CD4-positive, alpha-beta T cell treated with Interferon alpha-2 for 1 hour (primary cell): ENCODE results near the gene SLC38A10.
A peak's percentile ranks its signal among the peaks of the same experiment; 100 is the strongest.
"Not testable (repeated sequence)": the region's sequence is repeated elsewhere in the genome, so short reads cannot be mapped to it uniquely, and the experiment has no call there.

Source experiments
- DNase-seq, 2 donors: peaks; one replicate each; pipeline ENCODE4 v3.0.0-alpha.2; 2020 to 2022

Gene SLC38A10

DNA sequence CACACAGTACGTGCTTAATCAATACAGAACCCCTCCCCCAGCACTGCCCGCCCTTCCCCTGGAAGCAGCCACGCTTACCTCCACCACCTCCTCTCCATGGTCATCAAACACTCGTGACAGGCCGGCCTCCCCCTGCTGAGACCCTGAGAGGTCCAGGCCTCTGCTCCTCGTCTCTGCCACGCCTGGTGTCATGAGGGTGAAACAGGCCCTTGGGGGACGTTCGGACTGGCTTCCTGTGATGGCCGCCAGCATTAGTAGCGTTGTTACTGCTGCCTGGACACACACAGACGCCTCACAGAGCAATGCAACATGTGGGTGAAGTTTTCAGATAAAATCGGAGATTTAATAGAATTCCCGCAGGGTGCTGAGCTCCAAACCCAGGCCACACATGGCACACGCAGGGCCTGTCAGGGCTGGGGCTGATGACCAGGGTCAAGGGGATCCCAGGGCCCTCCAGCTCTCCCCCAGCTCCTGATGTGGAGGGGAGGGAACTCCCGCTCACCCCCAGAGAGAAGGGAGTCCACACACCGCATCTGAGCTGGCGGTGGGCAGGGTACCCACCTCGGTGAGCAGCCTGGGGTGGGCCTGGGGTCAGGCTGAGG, 15.9 kb upstream of the SLC38A10 start:
- no peak for DNase-seq

DNA sequence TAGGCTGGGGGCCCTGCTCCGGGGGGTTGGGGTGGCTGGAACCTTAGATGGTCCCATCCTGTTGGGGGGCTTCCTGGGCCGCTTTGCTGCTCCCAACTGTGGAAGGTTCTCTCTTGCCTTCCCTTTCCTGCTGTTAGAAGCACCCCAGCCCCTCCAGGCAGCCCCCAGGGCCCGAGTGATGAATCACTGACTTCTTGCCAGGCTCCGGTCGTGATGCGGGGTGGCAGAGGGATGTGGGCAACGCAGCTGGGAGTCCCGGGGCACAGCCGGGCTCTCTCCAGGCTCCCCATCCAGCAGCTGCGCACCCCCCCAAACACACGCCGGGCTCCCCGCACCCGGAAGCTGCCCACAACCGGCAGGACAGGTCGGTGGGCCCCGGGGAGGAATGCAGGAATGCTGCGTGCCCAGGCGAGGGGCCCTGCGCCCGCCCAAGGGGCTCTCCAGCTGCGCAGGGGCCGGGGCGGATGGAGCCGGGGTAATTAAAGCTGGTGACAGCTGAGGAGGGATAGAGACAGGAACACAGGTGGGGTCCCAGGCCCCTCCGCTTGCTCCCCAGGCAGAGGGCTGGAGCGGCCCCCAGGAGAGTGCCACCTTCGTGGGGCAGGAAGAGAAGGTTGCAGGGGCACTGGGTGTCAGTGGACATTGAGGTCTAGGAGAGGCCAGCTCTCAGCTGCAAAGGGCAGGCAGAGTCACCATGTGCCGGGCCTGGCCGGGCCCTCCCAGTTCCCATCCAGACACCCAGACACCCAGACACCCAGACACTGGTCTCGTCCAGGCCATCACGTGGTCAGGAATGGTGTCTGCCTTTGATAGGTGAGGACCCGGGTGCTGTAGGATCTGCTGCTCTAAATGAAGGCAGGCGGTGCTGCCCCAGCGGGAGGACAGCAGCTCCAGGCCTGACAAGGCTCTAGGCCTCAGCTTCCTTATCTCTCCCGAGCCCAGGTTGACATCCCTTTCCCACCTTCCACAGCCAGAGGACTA, 15.0 kb upstream of the SLC38A10 start:
- no peak for DNase-seq

DNA sequence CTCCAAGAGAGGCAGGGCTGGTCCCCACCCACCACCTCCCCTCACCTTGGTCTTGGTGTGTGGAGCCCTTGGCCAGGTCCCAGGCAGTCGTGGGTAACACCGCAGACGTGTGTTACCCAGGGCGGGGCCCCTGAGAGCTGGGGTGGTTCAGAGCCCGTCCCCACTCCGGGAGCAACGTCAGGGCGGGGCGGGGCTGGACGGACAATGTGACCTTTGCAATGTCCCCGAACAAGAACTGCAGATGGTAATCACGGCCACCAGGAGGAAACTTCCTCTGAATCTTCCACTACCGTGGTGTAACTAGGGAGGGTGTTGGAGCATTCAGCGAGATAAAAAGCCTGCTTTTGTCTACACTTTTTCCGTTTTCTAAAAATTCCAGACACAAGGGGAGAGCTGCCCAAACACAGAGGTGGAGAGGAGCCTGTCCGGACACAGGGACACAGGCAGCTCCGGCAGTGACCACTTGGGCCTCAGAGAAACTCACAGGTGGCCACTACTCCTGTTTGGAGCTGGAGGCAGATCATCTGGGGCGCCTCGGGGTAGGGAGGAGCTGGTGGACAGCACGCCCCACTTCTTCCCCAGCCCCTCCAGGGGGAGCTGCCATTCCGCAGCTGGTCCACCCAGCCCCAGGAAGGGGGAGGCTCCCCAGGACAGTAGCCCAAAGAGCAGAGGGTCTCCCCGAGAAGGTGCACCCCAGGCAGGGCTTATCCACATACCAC, 14.2 kb upstream of the SLC38A10 start:
- peak; percentile 43 to 77 for DNase-seq

- DNase-seq, result not testable (repeated sequence)
Observed at GRCh38 chr17:81308784-81309139, 13.7 kb upstream of the SLC38A10 start.

GRCh38 chr17:81307636-81308560, 12.8 kb upstream of the SLC38A10 start:
- no peak for DNase-seq

DNA sequence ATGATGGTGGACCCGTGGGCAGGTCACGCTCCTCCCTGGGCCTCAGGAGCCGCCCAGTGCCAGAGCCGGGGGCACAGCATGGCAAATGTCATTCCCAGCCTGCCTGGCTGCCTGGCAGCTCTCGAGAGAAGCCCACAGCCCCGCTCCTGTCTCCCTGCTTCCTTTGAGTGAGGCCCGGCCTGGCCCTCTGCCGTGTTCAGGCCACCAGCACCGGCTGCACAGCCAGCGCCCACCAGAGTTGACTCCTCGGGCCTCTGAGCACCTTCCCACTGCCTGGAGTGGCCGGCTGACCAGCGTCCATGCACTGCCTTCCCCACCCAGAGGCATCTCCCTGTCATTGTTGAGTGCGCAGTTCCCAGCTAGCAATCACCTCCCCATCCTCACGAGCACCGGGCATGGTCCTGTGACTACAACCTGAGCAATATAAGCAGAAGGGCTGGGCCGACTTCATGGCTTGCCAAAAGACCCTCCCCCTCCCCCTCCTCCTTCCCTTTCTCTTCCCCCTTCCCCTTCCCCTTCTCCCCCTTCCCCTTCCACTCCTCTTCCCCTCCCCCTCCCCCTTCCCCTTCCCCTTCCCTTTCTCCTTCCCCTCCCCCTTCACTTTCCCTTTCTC, 11.9 kb upstream of the SLC38A10 start:
- no peak for DNase-seq

DNA sequence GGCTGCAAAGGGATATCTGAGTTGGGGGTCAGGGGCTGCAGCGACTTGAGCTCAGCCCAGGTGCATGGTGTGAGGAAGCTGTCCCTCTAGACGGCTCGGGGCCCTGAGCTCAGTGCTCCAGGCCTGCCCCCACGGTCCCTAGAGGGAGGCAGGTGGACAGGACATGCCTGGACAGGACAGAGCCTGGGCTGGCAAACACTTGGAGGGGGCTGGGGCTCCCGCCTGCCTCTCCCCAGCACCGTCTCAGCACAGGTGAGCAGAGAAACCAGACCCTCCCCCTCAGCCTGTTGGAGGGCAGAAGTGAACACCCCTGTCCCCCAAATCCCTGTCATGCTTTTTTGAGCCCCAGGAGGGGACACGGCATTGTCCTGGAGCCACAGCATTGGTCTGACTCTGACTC, 11.4 kb upstream of the SLC38A10 start:
- no peak for DNase-seq

GRCh38 chr17:81305051-81305630, 10.0 kb upstream of the SLC38A10 start:
- DNase-seq, result no peak

DNA sequence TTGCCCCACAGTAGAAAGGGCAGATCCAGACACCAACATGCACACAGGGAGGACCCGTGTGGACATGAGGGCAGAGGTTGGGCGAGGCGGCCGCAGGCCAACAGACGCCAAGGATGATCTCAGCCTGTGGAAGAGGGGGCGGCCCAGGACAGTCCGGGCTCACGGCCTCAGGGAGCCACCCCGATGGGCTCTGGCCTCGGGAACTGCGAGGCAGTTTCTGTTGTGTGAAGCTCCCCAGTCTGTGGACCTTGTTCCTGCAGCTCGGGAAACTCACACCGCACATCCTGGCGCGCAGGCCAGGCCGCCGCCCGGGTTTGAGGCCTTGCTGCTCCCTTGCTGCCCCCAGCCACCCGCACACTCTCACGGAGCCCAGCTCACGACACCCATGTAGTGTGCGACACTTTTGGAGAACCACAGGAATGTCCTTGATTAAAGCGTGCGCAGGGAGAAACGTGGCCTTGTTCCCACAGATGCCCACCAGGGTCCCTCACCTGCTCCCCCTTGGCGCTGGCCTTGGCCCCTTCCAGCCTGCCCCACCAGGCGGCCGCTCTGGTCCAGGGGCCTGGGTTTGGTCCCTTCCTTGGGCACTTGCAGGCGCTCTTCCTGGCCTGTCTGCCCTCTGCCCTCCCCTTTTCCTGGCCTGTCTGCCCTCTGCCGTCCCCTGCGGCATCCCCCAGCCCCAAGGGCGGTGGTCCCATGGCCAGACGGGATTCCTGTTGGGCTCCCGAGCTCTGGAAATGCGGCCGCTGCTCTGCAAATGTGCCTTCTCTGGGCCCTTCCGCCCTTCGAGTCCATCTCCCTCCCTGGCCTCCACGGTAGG, 9.3 kb upstream of the SLC38A10 start:
- DNase-seq, result no peak

DNA sequence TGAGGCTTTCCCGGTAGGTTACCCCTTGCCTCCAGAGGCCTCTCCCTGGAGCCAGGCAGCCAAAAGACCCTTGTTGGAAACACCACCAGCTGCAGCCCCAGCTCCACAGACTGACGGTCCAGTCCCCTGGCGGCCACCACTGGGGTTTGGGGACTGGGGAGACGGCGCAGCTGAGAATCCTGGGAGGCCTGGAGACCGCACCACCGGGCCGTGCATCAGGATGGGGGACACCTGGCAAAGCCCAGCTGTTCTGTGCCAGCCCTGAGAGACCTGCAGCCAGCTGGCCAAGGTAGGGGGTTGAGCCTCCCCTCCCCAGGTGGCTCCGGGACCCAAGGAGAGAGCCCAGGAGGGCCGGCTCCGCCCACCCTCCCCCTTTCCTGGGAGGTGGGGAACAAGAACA, 8.3 kb upstream of the SLC38A10 start:
- no peak for DNase-seq

DNA sequence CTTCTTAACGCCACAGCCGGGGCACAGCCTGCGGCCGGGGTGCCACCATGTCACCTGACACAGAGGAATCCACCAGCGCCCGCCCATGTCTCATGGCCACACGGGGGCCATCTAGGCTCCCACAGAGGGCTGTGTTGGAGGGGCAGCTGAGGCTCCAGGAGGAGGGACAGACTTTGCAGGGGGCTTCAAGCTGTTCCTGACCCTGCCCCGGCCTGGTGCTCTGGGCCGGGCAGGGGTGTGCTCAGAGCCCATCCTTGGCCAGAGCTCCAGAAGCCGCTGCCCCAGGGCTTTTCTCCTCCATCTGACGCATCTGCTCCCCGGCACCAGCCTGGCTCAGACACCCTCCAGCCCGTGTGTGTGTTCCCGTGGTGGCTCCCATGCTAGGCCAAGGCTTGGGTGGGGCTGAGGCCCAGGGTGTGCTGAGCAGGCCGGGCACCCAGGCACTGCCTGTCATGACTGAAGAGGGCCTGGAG, 7.8 kb upstream of the SLC38A10 start:
- no peak for DNase-seq

- no peak for DNase-seq
Observed at GRCh38 chr17:81302324-81302723, 7.2 kb upstream of the SLC38A10 start.

DNA sequence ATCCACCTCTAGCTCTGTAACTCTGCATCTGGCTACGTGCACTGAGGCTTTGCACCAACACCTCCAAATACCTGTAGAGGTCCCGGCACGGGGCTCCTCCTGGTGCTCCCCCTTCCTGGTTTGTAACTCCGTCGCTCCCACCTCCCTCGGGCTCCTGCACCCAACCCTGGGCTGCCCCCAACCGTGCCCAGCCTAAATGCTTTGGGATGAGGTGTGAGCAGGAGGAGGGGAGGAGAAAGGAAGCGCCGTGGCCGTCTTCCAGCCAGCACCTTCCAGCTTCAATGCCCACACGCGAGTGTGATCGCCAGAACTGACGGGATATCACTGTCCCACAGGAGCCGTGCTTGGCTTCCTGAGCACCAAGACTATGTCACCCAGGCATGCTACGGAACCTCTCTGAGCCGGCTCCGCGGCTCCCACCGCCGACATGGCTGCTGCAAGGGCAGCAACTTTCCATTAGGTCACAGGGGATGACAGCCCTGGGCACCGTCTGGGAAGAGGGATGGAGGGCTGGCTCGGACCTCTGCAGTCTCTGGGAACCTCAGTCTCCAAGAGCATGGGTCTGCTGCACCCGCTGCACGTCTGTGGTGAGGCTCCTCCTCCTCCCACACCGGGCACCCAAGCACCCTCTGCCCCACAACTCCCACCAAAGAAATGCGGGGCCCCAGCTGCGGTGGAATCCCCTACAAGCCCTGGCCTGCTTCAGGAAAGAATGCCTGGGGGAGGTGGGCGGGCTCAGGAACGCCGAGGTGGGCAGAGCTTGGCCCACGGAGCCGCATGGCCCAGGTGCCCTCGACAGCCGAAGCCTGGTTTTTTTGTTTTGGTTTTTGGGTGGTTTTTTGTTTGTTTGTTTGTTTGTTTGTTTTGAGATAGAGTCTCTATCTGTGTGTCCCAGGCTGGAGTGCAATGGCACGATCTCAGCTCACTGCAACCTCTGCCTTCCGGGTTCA, 6.4 kb upstream of the SLC38A10 start:
- no peak for DNase-seq

GRCh38 chr17:81300586-81301155, 5.6 kb upstream of the SLC38A10 start:
- DNase-seq, result no peak

- no peak for DNase-seq
Observed at GRCh38 chr17:81299846-81300585, 4.9 kb upstream of the SLC38A10 start.

GRCh38 chr17:81298991-81299738, 4.1 kb upstream of the SLC38A10 start:
- DNase-seq, result no peak

GRCh38 chr17:81298325-81298990, 3.4 kb upstream of the SLC38A10 start:
- no peak for DNase-seq
